Neural progenitor cell (in vitro differentiated cells): ENCODE measurements around the gene ABLIM2. TPM values are rescaled to one million over a fixed set of nuclear protein-coding genes. Genes with fewer than 3 reads are reported as not detected.

Source experiments
- DNase-seq: peaks from one replicate; pipeline ENCODE4 v3.0.0-alpha.2; 2016; ENCODE audit warnings: low spot score
- H2AFZ ChIP-seq: fragments of 200-600 bp; sonication (generic); replicated peaks from 2 replicates; pipeline ENCODE4 v1.6.1; 2016; ENCODE audit warnings: antibody characterized with exemption
- H3F3A ChIP-seq: fragments of 200-600 bp; sonication (generic); 2 replicates; pipeline ENCODE4 v1.6.1; 2016; ENCODE audit warnings: antibody characterized with exemption, low read depth
- H3K27ac ChIP-seq: fragments of 200-600 bp; sonication (generic); 2 replicates; pipeline ENCODE4 v1.5.1; 2016; ENCODE audit warnings: mild to moderate bottlenecking
- H3K27me3 ChIP-seq: fragments of 200-600 bp; sonication (generic); 2 replicates; pipeline ENCODE4 v1.6.1; 2016; ENCODE audit warnings: mild to moderate bottlenecking, moderate library complexity
- H3K36me3 ChIP-seq: fragments of 200-600 bp; sonication (generic); 2 replicates; pipeline ENCODE4 v1.5.1; 2016
- H3K4me1 ChIP-seq: fragments of 200-600 bp; sonication (generic); 2 replicates; pipeline ENCODE4 v1.6.1; 2016; ENCODE audit warnings: mixed run types
- H3K4me2 ChIP-seq: fragments of 200-600 bp; sonication (generic); 2 replicates; pipeline ENCODE4 v1.6.1; 2016
- H3K4me3 ChIP-seq: fragments of 200-600 bp; sonication (generic); 2 replicates; pipeline ENCODE4 v1.5.1; 2016
- H3K79me2 ChIP-seq: fragments of 200-600 bp; sonication (generic); 2 replicates; pipeline ENCODE4 v1.6.1; 2016; ENCODE audit warnings: low read depth
- H3K9ac ChIP-seq: fragments of 200-600 bp; sonication (generic); 2 replicates; pipeline ENCODE4 v1.6.1; 2016
- H3K9me3 ChIP-seq: fragments of 200-600 bp; sonication (generic); 2 replicates; pipeline ENCODE4 v1.5.1; 2016; ENCODE audit warnings: low read depth
- H4K20me1 ChIP-seq: fragments of 200-600 bp; sonication (generic); 2 replicates; pipeline ENCODE4 v1.6.1; 2016; ENCODE audit warnings: low read depth
- H3K27ac Mint-ChIP-seq: 3 replicates; pipeline ENCODE4 v1.8.0; 2021; ENCODE audit warnings: mixed read lengths
- H3K27me3 Mint-ChIP-seq: 2 replicates; pipeline ENCODE4 v1.8.0; 2022; ENCODE audit warnings: low read depth, mild to moderate bottlenecking, inconsistent platforms, moderate library complexity, mixed read lengths; ENCODE audit not compliant: insufficient read depth
- H3K36me3 Mint-ChIP-seq: 3 replicates; pipeline ENCODE4 v1.8.0; 2021; ENCODE audit warnings: mixed read lengths
- H3K4me1 Mint-ChIP-seq: 3 replicates; pipeline ENCODE4 v1.8.0; 2021; ENCODE audit warnings: mixed read lengths
- H3K4me3 Mint-ChIP-seq: 3 replicates; pipeline ENCODE4 v1.8.0; 2021; ENCODE audit warnings: mild to moderate bottlenecking, moderate library complexity, mixed read lengths
- H3K9me3 Mint-ChIP-seq: 3 replicates; pipeline ENCODE4 v1.8.0; 2020; ENCODE audit warnings: mixed read lengths
- CTCF ChIP-seq: fragments of 200-600 bp; sonication (generic); IDR thresholded peaks from 2 replicates; pipeline ENCODE4 v1.5.1; 2017; ENCODE audit warnings: antibody characterized with exemption, mild to moderate bottlenecking
- EZH2 ChIP-seq: fragments of 200-600 bp; sonication (generic); IDR thresholded peaks from 2 replicates; pipeline ENCODE4 v1.6.1; 2017; ENCODE audit warnings: antibody characterized with exemption, mild to moderate bottlenecking, moderate library complexity
- EZH2phosphoT487 ChIP-seq: fragments of 200-600 bp; sonication (generic); IDR thresholded peaks from 2 replicates; pipeline ENCODE4 v1.6.1; 2017; ENCODE audit warnings: antibody characterized with exemption
- total RNA-seq: library from RNA; depleted of rRNA; stranded (reverse); fragments of >200 nt; gene quantifications from 2 replicates; pipeline ENCODE4 v1.2.3, GENCODE V29; 2015; ENCODE audit warnings: low replicate concordance

The ABLIM2 gene
- total RNA-seq, 1 donor from 2014 or later: 0.24 TPM

DNA sequence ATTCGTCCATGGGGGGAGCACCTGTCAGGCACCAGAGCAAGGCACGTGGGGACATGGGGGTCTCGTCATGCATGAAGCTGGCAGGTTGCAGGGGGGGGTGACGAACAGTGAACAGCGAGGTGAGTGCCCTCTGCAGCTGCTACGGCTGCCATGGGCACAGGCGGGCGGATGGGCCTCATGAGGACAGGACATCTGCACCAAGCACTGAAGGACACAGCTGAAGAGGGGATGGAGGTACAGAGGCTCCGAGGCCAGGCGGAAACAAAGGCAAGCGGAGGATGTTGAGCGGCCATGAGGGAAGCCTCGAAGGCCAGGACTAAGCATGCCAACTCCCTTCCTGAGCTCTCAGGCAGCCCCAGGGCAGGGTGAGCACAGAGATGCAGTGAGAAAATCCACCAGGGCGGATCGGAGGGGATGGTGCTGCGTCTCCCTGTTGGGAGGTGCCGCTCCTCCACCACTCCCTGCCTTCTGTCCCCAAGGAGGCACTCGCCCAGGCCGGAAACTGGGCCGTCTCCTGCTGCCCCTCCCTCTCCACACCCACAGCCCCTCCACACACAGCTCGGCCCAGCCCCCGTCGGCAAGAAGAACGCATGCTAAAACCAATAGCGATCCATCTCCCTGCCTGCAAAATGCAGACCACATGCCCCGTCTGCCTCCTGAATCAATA, 24.6 kb downstream of the ABLIM2 start:
- H3K27me3 Mint-ChIP-seq: peaks cover 17% of the 10 kb centered on the region
- H3K4me1 Mint-ChIP-seq: peaks cover 25% of the 10 kb centered on the region
- H3K9me3 Mint-ChIP-seq: peaks cover 9% of the 10 kb centered on the region
- Histone ChIP-seq H3K27me3 (no peaks in the 10 kb centered on the region), H3K79me2 (no peaks in the 10 kb centered on the region), H4K20me1 (no peaks in the 10 kb centered on the region), H3K36me3 (no peaks in the 10 kb centered on the region), H3K4me3 (no peak overlapping the region), H3K9me3 (no peaks in the 10 kb centered on the region), H3K4me1 (no peaks in the 10 kb centered on the region), H3K9ac (no peak overlapping the region), H3K4me2 (no peak overlapping the region), H3K27ac (no peak overlapping the region), H3F3A (no peaks in the 10 kb centered on the region), H2AFZ (no peak overlapping the region)
- DNase-seq: no peak
- peak overlapping the region; percentile 3 for H3K4me3 Mint-ChIP-seq
- no peak for TF ChIP-seq EZH2phosphoT487
- TF ChIP-seq CTCF: no peak
- no peak for TF ChIP-seq EZH2
- no peaks in the 10 kb centered on the region for H3K36me3 Mint-ChIP-seq
- peak overlapping the region; percentile 21 for H3K27ac Mint-ChIP-seq

DNA sequence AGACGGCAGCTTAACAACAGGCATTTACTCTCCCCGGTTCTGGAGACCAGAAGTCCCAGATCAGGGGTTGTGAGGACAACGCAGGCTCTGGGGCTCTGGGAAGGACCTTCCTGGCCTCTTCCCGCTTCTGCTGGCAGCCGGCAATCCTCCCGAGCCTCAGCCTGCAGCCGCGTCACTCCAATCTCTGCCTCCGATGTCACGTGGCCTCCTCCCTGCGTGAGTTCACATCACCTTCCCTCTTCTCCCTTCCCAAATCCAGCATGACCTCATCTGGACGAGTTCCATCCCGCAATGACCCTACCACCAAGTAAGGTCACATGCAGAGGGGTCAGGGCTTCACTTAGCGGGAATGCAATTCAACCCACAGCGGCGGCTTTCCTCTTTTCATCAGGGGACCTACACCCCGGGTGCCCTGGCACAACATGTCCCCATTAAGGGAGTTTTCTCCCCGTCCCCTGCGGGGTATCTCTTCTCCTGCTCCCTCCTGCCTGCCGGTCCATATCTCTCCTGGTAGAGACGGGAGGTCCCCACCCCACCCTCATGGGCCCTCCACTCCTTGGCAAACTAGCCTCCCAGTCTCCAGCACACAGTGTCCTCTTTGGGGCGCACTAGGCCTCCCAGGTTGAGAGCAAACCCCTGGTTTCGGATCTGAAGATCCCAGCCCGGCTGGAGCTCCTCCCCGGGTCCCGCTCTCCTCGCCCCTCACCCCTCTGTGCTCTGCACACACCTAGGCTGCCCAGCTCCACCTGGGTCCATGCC, 25.5 kb downstream of the ABLIM2 start:
- peak overlapping the region; percentile 78 for H3K27ac Mint-ChIP-seq
- H3F3A ChIP-seq: no peaks in the 10 kb centered on the region
- H3K9me3 ChIP-seq: no peaks in the 10 kb centered on the region
- H3K4me1 Mint-ChIP-seq: peaks cover 34% of the 10 kb centered on the region
- no peak for DNase-seq
- H3K9me3 Mint-ChIP-seq: peaks cover 3% of the 10 kb centered on the region
- no peaks in the 10 kb centered on the region for H3K79me2 ChIP-seq
- H4K20me1 ChIP-seq: no peaks in the 10 kb centered on the region
- no peak overlapping the region for H3K9ac ChIP-seq
- H3K4me2 ChIP-seq: no peak overlapping the region
- H3K4me3 Mint-ChIP-seq: no peak overlapping the region
- no peaks in the 10 kb centered on the region for H3K27me3 ChIP-seq
- H3K4me3 ChIP-seq: no peak overlapping the region
- no peaks in the 10 kb centered on the region for H3K36me3 ChIP-seq
- no peak overlapping the region for H3K27ac ChIP-seq
- no peak overlapping the region for H2AFZ ChIP-seq
- peaks cover 22% of the 10 kb centered on the region for H3K27me3 Mint-ChIP-seq
- no peaks in the 10 kb centered on the region for H3K36me3 Mint-ChIP-seq
- TF ChIP-seq EZH2phosphoT487: no peak
- no peak for TF ChIP-seq EZH2
- TF ChIP-seq CTCF: no peak
- no peaks in the 10 kb centered on the region for H3K4me1 ChIP-seq

- no peaks in the 10 kb centered on the region for H3K4me1 ChIP-seq
- H3K9me3 ChIP-seq: no peaks in the 10 kb centered on the region
- H3K9me3 Mint-ChIP-seq: peaks cover 1% of the 10 kb centered on the region
- no peak overlapping the region for H3K4me3 ChIP-seq
- no peak for TF ChIP-seq EZH2
- H3K36me3 ChIP-seq: no peaks in the 10 kb centered on the region
- no peak overlapping the region for H3K27ac Mint-ChIP-seq
- H3K9ac ChIP-seq: no peak overlapping the region
- no peak for DNase-seq
- H3K4me3 Mint-ChIP-seq: no peak overlapping the region
- H4K20me1 ChIP-seq: no peaks in the 10 kb centered on the region
- H3K27ac ChIP-seq: no peak overlapping the region
- H2AFZ ChIP-seq: no peak overlapping the region
- H3K79me2 ChIP-seq: no peaks in the 10 kb centered on the region
- H3F3A ChIP-seq: no peaks in the 10 kb centered on the region
- H3K4me2 ChIP-seq: no peak overlapping the region
- H3K27me3 ChIP-seq: no peaks in the 10 kb centered on the region
- H3K27me3 Mint-ChIP-seq: peaks cover 21% of the 10 kb centered on the region
- no peaks in the 10 kb centered on the region for H3K36me3 Mint-ChIP-seq
- peaks cover 37% of the 10 kb centered on the region for H3K4me1 Mint-ChIP-seq
Measured at GRCh38 chr4:8132400-8132799, 26.2 kb downstream of the ABLIM2 start.

GRCh38 chr4:8131826-8132225, 26.8 kb downstream of the ABLIM2 start:
- Mint-ChIP-seq H3K27me3 (peaks cover 21% of the 10 kb centered on the region), H3K4me3 (no peak overlapping the region), H3K9me3 (peaks cover 1% of the 10 kb centered on the region), H3K4me1 (peaks cover 37% of the 10 kb centered on the region), H3K36me3 (no peaks in the 10 kb centered on the region), H3K27ac (no peak overlapping the region)
- H3K27ac ChIP-seq: no peak overlapping the region
- no peak overlapping the region for H3K4me3 ChIP-seq
- no peak overlapping the region for H2AFZ ChIP-seq
- no peak overlapping the region for H3K4me2 ChIP-seq
- no peaks in the 10 kb centered on the region for H3K4me1 ChIP-seq
- H3K27me3 ChIP-seq: no peaks in the 10 kb centered on the region
- no peaks in the 10 kb centered on the region for H3F3A ChIP-seq
- no peak for TF ChIP-seq EZH2
- TF ChIP-seq CTCF: no peak
- TF ChIP-seq EZH2phosphoT487: no peak
- H3K9me3 ChIP-seq: no peaks in the 10 kb centered on the region
- no peak for DNase-seq
- no peaks in the 10 kb centered on the region for H4K20me1 ChIP-seq
- H3K79me2 ChIP-seq: no peaks in the 10 kb centered on the region
- no peaks in the 10 kb centered on the region for H3K36me3 ChIP-seq
- H3K9ac ChIP-seq: no peak overlapping the region
